Endothelial cell of umbilical vein (primary cell): ENCODE results near the gene ZNF808.
"Not testable (repeated sequence)": the region's sequence is repeated elsewhere in the genome, so short reads cannot be mapped to it uniquely, and the experiment has no call there.

Experiments
- CTCF ChIP-seq, 2 donors: IDR thresholded peaks; 1 replicate in 1 of 2; 2 replicates in 1 of 2; pipeline ENCODE4 v1.5.1; 2011; ENCODE audit warnings: low read length in 2 of 2, mild to moderate bottlenecking in 2 of 2, moderate library complexity in 2 of 2, control low read depth in 1 of 2, inconsistent platforms in 1 of 2, low read depth in 1 of 2; ENCODE audit not compliant: insufficient read depth in 1 of 2; ENCODE audit errors: extremely low read depth in 1 of 2
- EZH2 ChIP-seq: IDR thresholded peaks from 2 replicates; pipeline ENCODE4 v1.6.1; 2012; ENCODE audit warnings: borderline replicate concordance, low read depth, mild to moderate bottlenecking, moderate library complexity, low read length, inconsistent platforms; ENCODE audit not compliant: severe bottlenecking
- FOS ChIP-seq: IDR thresholded peaks from 2 replicates; pipeline ENCODE4 v1.6.1; 2011; ENCODE audit warnings: mild to moderate bottlenecking, low read length, moderate library complexity, borderline replicate concordance; ENCODE audit not compliant: insufficient read depth
- GATA2 ChIP-seq: IDR thresholded peaks from 2 replicates; pipeline ENCODE4 v1.7.0; 2011; ENCODE audit warnings: low read depth, mild to moderate bottlenecking, moderate library complexity, mixed read lengths, low read length; ENCODE audit not compliant: insufficient read length, insufficient read depth
- MYC ChIP-seq: IDR thresholded peaks from one replicate; pipeline ENCODE4 v1.6.1; 2011; ENCODE audit warnings: mild to moderate bottlenecking, low read depth, low read length
- POLR2A ChIP-seq: IDR thresholded peaks from 2 replicates; pipeline ENCODE4 v1.6.1; 2012; ENCODE audit warnings: low read depth, mild to moderate bottlenecking, control low read depth, low read length
- POLR2AphosphoS5 ChIP-seq: IDR thresholded peaks from 2 replicates; pipeline ENCODE4 v1.6.1; 2012; ENCODE audit warnings: low read depth, mild to moderate bottlenecking, control low read depth, low read length, moderate library complexity; ENCODE audit not compliant: insufficient read depth

GRCh38 chr19:52542541-52542940 lies 15.1 kb downstream of the ZNF808 start:
- TF ChIP-seq CTCF (IDR thresholded peaks at IDR 0.05; ENCODE audit: extremely low read depth in 1 of 2, insufficient read depth in 1 of 2, low read depth in 1 of 2, low read length in 2 of 2); POLR2A; GATA2; FOS; EZH2; POLR2AphosphoS5; MYC: not testable (repeated sequence)
